Ascending aorta (tissue), 2 donors: ENCODE measurements around the gene PACS2. TPM values are rescaled to one million over a fixed set of nuclear protein-coding genes. Genes with fewer than 3 reads are reported as not detected.

Experiments
- DNase-seq, 2 donors: peaks; one replicate each; pipeline ENCODE4 v3.0.0-alpha.2; 2019; ENCODE audit warnings: low spot score in 2 of 2
- H3K27ac ChIP-seq, 2 donors: fragments of 200-600 bp; sonication (generic); one replicate each; pipeline ENCODE4 v1.5.1; 2016 to 2017; ENCODE audit warnings: mild to moderate bottlenecking in 1 of 2
- H3K27me3 ChIP-seq: fragments of 200-600 bp; sonication (generic); one replicate; pipeline ENCODE4 v1.5.1; 2017
- H3K36me3 ChIP-seq, 2 donors: fragments of 200-600 bp; sonication (generic); one replicate each; pipeline ENCODE4 v1.5.1; 2016
- H3K4me1 ChIP-seq, 2 donors: fragments of 200-600 bp; sonication (generic); one replicate each; pipeline ENCODE4 v1.5.1; 2016 to 2017; ENCODE audit warnings: mild to moderate bottlenecking in 1 of 2
- H3K4me3 ChIP-seq, 2 donors: fragments of 200-600 bp; sonication (generic); one replicate each; pipeline ENCODE4 v1.5.1; 2016 to 2017; ENCODE audit warnings: mild to moderate bottlenecking in 1 of 2
- H3K9me3 ChIP-seq, 2 donors: fragments of 200-600 bp; sonication (generic); one replicate each; pipeline ENCODE4 v1.5.1; 2016
- CTCF ChIP-seq, 3 experiments: fragments of 200-600 bp in 2 of 3; fragments of 450-650 bp in 1 of 3; sonication (generic) in 2 of 3; IDR thresholded peaks; one replicate each; pipeline ENCODE4 v1.5.1; 2016 to 2019; ENCODE audit warnings: antibody characterized with exemption in 3 of 3, mild to moderate bottlenecking in 1 of 3, moderate library complexity in 1 of 3
- intact Hi-C: fragments of 100-400 bp; cut with DNase I; formaldehyde crosslinking; loops from one replicate; pipeline ENCODE4 v1.15.1; 2023
- total RNA-seq: library from RNA; depleted of rRNA; stranded (reverse); fragments of >200 nt; gene quantifications from one replicate; pipeline ENCODE4 v1.1.0, GENCODE V29; 2016

PACS2 gene
- total RNA-seq, 1 donor from 2014 or later = 153 TPM

- DNase-seq = no peak
- Histone ChIP-seq H3K9me3 (no peaks in the 10 kb centered on the region), H3K4me1 (peaks cover 10 to 29% of the 10 kb centered on the region in 2 donors), H3K4me3 (peak within 1 kb of the TSS; percentile 70 to 88), H3K36me3 (no peaks in the 10 kb centered on the region), H3K27me3 (no peaks in the 10 kb centered on the region), H3K27ac (peak within 1 kb of the TSS; percentile 65 to 66)
- intact Hi-C loops = loop anchor here (2.0 to 10.0 kb wide), 3 partner anchors 61 to 175 kb away; partner anchors contain the start of genes BTBD6 and TEDC1
- TF ChIP-seq CTCF (IDR thresholded peaks at IDR 0.05) = no peak
These were observed 104.9 kb downstream of the PACS2 start, which contains the start of gene MTA1 for GRCh38 chr14:105419195-105420091. Gene MTA1, plus strand, starts transcription at chr14:105419827. Its CDS starts 209 bp downstream, at chr14:105420036.

DNA sequence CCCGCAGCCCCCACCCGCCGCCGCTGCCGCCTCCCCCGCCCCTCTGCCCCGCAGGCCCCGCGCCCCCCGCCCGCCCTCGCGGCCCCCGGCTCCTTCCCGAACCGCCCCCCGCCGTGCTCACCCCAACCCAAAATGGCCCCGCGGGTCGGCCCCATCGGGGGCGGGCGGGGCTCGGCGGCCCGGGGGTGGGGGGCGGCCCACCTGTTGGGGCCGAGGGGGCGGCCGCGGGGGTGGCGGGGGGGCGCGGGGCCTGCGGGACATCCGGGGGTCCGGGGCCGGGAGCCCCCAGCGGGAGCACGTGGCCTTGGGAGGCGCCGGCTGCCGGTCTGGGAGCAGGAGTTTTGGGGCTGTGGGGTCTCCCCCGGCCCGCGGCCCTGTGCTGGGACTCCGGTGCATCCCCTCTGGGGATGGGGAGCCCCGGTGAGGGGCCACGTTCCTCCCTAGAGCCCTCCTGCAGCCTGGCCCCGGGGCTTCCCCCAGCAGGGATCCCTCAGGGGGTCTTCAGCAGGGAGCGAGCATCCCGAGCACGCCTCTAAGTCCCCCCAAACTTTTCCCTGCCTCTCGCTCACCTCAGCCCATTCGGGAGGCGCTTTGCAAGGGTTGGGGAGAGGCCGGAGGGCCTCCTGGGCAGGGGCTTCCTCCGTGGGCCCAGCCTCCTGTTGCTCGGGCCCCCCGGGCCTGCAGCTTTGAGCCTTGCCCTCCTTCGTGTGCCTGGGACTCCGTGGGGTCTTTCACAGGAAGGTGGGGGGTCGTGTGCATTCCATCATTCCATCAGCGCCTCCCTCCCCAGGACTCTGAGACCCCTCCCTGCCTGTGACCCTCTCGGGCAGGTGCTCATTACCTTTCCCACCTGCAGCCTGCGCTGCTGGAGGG is 105.8 kb downstream of the PACS2 start:
- Histone ChIP-seq H3K36me3 (no peaks in the 10 kb centered on the region), H3K4me1 (peaks cover 10 to 25% of the 10 kb centered on the region in 2 donors), H3K27me3 (no peaks in the 10 kb centered on the region), H3K9me3 (no peaks in the 10 kb centered on the region), H3K4me3 (peak overlapping the region; percentile 70 to 88), H3K27ac (peak overlapping the region; percentile 28 to 66)
- intact Hi-C loops = no loop called here
- TF ChIP-seq CTCF (IDR thresholded peaks at IDR 0.05) = no peak
- no peak for DNase-seq

DNA sequence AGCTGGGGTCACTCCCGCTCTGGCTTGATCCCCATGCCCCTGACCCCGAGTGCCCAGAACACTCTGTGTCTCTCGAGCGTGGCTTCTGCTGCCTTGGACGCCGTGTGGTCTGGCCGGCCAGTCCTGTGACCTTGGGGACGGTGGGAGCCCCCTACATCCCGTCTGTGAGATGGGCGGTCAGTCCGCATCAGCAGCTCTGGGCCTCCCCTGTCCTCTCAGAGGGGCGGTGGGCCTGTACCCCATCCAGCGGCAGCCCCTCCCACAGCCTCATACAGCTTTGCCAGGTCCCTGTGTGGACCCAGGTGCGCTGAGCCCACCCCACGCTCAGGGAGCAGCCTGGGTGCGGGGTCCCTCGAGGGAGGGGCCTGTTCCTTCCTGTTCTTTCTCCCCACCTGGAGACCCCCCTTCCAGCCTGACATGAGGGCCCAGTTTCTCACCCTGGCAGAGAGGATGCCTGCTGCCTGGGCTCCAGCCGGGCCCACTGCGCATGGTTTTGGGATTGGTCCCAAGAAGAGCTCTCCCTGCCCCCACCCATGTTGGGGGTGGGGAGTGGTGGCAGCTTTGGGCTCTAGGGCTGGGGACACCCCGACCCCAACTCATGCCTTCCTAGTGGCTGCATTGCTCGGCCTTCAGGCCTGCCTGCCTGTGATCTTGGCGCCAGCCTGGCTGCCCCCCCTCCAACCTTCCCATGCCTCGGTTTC is 106.6 kb downstream of the PACS2 start:
- no peaks in the 10 kb centered on the region for H3K27me3 ChIP-seq
- peak overlapping the region; percentile 70 to 88 for H3K4me3 ChIP-seq
- H3K27ac ChIP-seq = peak overlapping the region; percentile 28 to 66
- intact Hi-C loops = no loop called here
- H3K9me3 ChIP-seq = no peaks in the 10 kb centered on the region
- no peak for TF ChIP-seq CTCF (IDR thresholded peaks at IDR 0.05)
- DNase-seq = no peak
- peaks cover 10 to 22% of the 10 kb centered on the region in 2 donors for H3K4me1 ChIP-seq
- no peaks in the 10 kb centered on the region for H3K36me3 ChIP-seq

DNA sequence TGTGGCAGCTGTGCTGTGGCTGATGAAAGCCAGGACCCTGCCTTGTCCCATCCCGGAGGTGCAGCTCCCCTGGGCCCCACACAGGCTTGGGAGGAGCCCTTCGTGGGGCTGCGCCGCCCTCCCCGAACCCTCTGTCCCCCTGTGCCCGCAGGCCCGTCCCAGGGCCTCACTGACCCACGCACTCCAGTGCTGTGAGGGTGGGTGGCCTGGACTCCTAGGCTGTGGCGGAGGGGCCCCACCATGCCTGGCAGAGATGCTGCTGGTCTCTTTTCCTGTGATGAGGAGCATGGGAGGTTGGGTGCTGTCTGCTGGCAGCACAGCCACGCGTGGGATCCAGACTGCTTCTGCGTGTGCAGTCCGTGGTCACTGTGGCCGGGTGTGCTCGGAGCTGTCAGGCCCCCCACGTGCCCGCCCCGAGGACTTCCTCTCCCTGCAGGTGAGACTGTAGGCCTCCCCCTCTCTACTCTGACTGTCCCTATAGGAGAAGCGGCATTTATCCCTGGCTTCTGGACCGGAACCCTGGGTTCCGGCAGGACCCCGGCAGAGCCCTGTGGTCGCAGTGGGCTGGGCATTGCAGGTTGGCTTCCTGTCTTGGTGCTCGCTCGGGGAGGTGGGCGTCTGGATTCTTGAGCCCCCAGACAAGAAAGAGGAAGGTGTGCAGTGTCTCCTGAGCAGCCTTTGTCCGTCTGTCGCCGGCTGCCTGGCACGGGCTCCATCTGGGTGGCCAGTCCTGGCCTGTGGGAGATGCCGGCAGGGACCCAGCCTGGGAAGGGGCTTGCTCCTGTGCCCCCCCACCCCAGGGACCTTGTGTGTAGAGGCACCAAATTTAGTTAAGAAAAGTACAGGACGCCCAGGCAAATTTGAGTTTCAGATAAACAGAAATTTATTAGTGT is 107.4 kb downstream of the PACS2 start:
- Histone ChIP-seq H3K27me3 (no peaks in the 10 kb centered on the region), H3K4me3 (no peak overlapping the region), H3K9me3 (no peaks in the 10 kb centered on the region), H3K27ac (peak overlapping the region; percentile 28 to 50), H3K36me3 (peaks cover 2 to 5% of the 10 kb centered on the region in 2 donors), H3K4me1 (peaks cover 10 to 22% of the 10 kb centered on the region in 2 donors)
- TF ChIP-seq CTCF (IDR thresholded peaks at IDR 0.05) = no peak
- intact Hi-C loops = no loop called here
- DNase-seq = no peak
